ENCODE results near the gene SNX9.

Gene SNX9

GRCh38 chr6:157943964-157944283 lies 120.9 kb downstream of the SNX9 start:
- Histone ChIP-seq H2BK120ac (ENCODE audit: low read depth, low read length) (no peak overlapping the region), H2BK12ac (ENCODE audit: low read length in 2 of 2) (no peak overlapping the region), H4K91ac (ENCODE audit: low read length) (no peak overlapping the region), H3K4ac (ENCODE audit: low read depth in 1 of 2, low read length in 2 of 2) (no peak overlapping the region), H3K27me3 (ENCODE audit: control insufficient read depth in 1 of 2, insufficient read depth in 1 of 2, low read length in 2 of 2) (no peaks in the 10 kb centered on the region), H3K36me3 (ENCODE audit: control insufficient read depth in 1 of 2, insufficient read depth in 2 of 2, low read depth in 1 of 2, low read length in 2 of 2) (peaks cover 61 to 94% of the 10 kb centered on the region in 2 experiments), H3K23ac (ENCODE audit: low read length in 2 of 2) (no peak overlapping the region), H3K9ac (ENCODE audit: low read length) (no peak overlapping the region), H3K9me3 (ENCODE audit: control insufficient read depth, low read length) (peaks cover 30% of the 10 kb centered on the region), H4K8ac (ENCODE audit: low read length) (no peak overlapping the region), H3K4me3 (ENCODE audit: insufficient read depth in 1 of 2, low read depth in 1 of 2, low read length in 2 of 2) (no peak overlapping the region), H3K4me1 (ENCODE audit: control insufficient read depth, insufficient read depth, low read depth, low read length) (peaks cover 7% of the 10 kb centered on the region), H3K4me2 (ENCODE audit: low read length, poor library complexity, severe bottlenecking) (no peak overlapping the region), H2BK15ac (ENCODE audit: low read depth, poor library complexity, severe bottlenecking) (no peak overlapping the region), H3K79me1 (replicated peaks; ENCODE audit: low read length, poor library complexity, severe bottlenecking) (peaks cover 10% of the 10 kb centered on the region), H3K18ac (ENCODE audit: low read depth in 1 of 2, low read length in 2 of 2) (no peak overlapping the region), H3K27ac (ENCODE audit: low read length, poor library complexity, severe bottlenecking) (no peak overlapping the region), H2AK5ac (ENCODE audit: low read length, severe bottlenecking) (no peak overlapping the region), H2AFZ (ENCODE audit: low read depth, low read length) (no peak overlapping the region), H2BK5ac (ENCODE audit: low read depth, low read length, poor library complexity, severe bottlenecking) (no peak overlapping the region), H3K14ac (ENCODE audit: low read length in 2 of 2) (no peak overlapping the region)
- over 99% methylated on average over 13 of the region's 15 CpGs for WGBS
- no peak for DNase-seq

- Histone ChIP-seq H4K8ac (ENCODE audit: low read length) (no peak overlapping the region), H3K4me1 (ENCODE audit: control insufficient read depth, insufficient read depth, low read depth, low read length) (peaks cover 3% of the 10 kb centered on the region), H3K9ac (ENCODE audit: low read length) (no peak overlapping the region), H2BK12ac (ENCODE audit: low read length in 2 of 2) (no peak overlapping the region), H3K79me1 (replicated peaks; ENCODE audit: low read length, poor library complexity, severe bottlenecking) (peaks cover 7% of the 10 kb centered on the region), H3K4ac (ENCODE audit: low read depth in 1 of 2, low read length in 2 of 2) (no peak overlapping the region), H3K4me3 (ENCODE audit: insufficient read depth in 1 of 2, low read depth in 1 of 2, low read length in 2 of 2) (no peak overlapping the region), H3K27me3 (ENCODE audit: control insufficient read depth in 1 of 2, insufficient read depth in 1 of 2, low read length in 2 of 2) (no peaks in the 10 kb centered on the region), H2BK15ac (ENCODE audit: low read depth, poor library complexity, severe bottlenecking) (no peak overlapping the region), H4K91ac (ENCODE audit: low read length) (no peak overlapping the region), H3K9me3 (ENCODE audit: control insufficient read depth, low read length) (peaks cover 30% of the 10 kb centered on the region), H2AK5ac (ENCODE audit: low read length, severe bottlenecking) (no peak overlapping the region), H3K23ac (ENCODE audit: low read length in 2 of 2) (no peak overlapping the region), H3K14ac (ENCODE audit: low read length in 2 of 2) (no peak overlapping the region), H2BK120ac (ENCODE audit: low read depth, low read length) (no peak overlapping the region), H2AFZ (ENCODE audit: low read depth, low read length) (no peak overlapping the region), H3K36me3 (ENCODE audit: control insufficient read depth in 1 of 2, insufficient read depth in 2 of 2, low read depth in 1 of 2, low read length in 2 of 2) (peaks cover 50 to 81% of the 10 kb centered on the region in 2 experiments), H3K27ac (ENCODE audit: low read length, poor library complexity, severe bottlenecking) (no peak overlapping the region), H3K4me2 (ENCODE audit: low read length, poor library complexity, severe bottlenecking) (no peak overlapping the region), H2BK5ac (ENCODE audit: low read depth, low read length, poor library complexity, severe bottlenecking) (no peak overlapping the region), H3K18ac (ENCODE audit: low read depth in 1 of 2, low read length in 2 of 2) (no peak overlapping the region)
- no peak for DNase-seq
- 97% methylated on average over 10 of the region's 14 CpGs for WGBS
Measured at GRCh38 chr6:157944983-157945931, 122.2 kb downstream of the SNX9 start.

- Histone ChIP-seq H3K4ac (ENCODE audit: low read depth in 1 of 2, low read length in 2 of 2) (no peak overlapping the region), H3K14ac (ENCODE audit: low read length in 2 of 2) (no peak overlapping the region), H3K4me3 (ENCODE audit: insufficient read depth in 1 of 2, low read depth in 1 of 2, low read length in 2 of 2) (no peak overlapping the region), H2BK12ac (ENCODE audit: low read length in 2 of 2) (no peak overlapping the region), H3K9ac (ENCODE audit: low read length) (no peak overlapping the region), H2BK120ac (ENCODE audit: low read depth, low read length) (no peak overlapping the region), H2BK15ac (ENCODE audit: low read depth, poor library complexity, severe bottlenecking) (no peak overlapping the region), H3K36me3 (ENCODE audit: control insufficient read depth in 1 of 2, insufficient read depth in 2 of 2, low read depth in 1 of 2, low read length in 2 of 2) (peaks cover 46 to 72% of the 10 kb centered on the region in 2 experiments), H2AFZ (ENCODE audit: low read depth, low read length) (no peak overlapping the region), H3K27me3 (ENCODE audit: control insufficient read depth in 1 of 2, insufficient read depth in 1 of 2, low read length in 2 of 2) (no peaks in the 10 kb centered on the region), H2AK5ac (ENCODE audit: low read length, severe bottlenecking) (no peak overlapping the region), H3K9me3 (ENCODE audit: control insufficient read depth, low read length) (peaks cover 30% of the 10 kb centered on the region), H3K18ac (ENCODE audit: low read depth in 1 of 2, low read length in 2 of 2) (no peak overlapping the region), H4K91ac (ENCODE audit: low read length) (no peak overlapping the region), H3K27ac (ENCODE audit: low read length, poor library complexity, severe bottlenecking) (no peak overlapping the region), H4K8ac (ENCODE audit: low read length) (no peak overlapping the region), H3K79me1 (replicated peaks; ENCODE audit: low read length, poor library complexity, severe bottlenecking) (peaks cover 7% of the 10 kb centered on the region), H3K4me1 (ENCODE audit: control insufficient read depth, insufficient read depth, low read depth, low read length) (peaks cover 1% of the 10 kb centered on the region), H3K23ac (ENCODE audit: low read length in 2 of 2) (no peak overlapping the region), H3K4me2 (ENCODE audit: low read length, poor library complexity, severe bottlenecking) (no peak overlapping the region), H2BK5ac (ENCODE audit: low read depth, low read length, poor library complexity, severe bottlenecking) (no peak overlapping the region)
- 96% methylated on average over 5 of the region's 6 CpGs for WGBS
- DNase-seq, result no peak
Measured at GRCh38 chr6:157946053-157946617, 123.1 kb downstream of the SNX9 start.

- no peak overlapping the region for H3K18ac ChIP-seq (ENCODE audit: low read depth in 1 of 2, low read length in 2 of 2)
- H3K23ac ChIP-seq (ENCODE audit: low read length in 2 of 2), result no peak overlapping the region
- no peak overlapping the region for H3K27ac ChIP-seq (ENCODE audit: low read length, poor library complexity, severe bottlenecking)
- H2BK5ac ChIP-seq (ENCODE audit: low read depth, low read length, poor library complexity, severe bottlenecking), result no peak overlapping the region
- H3K9me3 ChIP-seq (ENCODE audit: control insufficient read depth, low read length), result peaks cover 30% of the 10 kb centered on the region
- no peak overlapping the region for H3K4me2 ChIP-seq (ENCODE audit: low read length, poor library complexity, severe bottlenecking)
- H4K8ac ChIP-seq (ENCODE audit: low read length), result no peak overlapping the region
- DNase-seq, result no peak
- H4K91ac ChIP-seq (ENCODE audit: low read length), result no peak overlapping the region
- WGBS, result 91% methylated on average over 5 of the region's 5 CpGs
- H3K14ac ChIP-seq (ENCODE audit: low read length in 2 of 2), result no peak overlapping the region
- no peaks in the 10 kb centered on the region for H3K27me3 ChIP-seq (ENCODE audit: control insufficient read depth in 1 of 2, insufficient read depth in 1 of 2, low read length in 2 of 2)
- no peak overlapping the region for H2AK5ac ChIP-seq (ENCODE audit: low read length, severe bottlenecking)
- H3K9ac ChIP-seq (ENCODE audit: low read length), result no peak overlapping the region
- H2BK120ac ChIP-seq (ENCODE audit: low read depth, low read length), result no peak overlapping the region
- H2BK12ac ChIP-seq (ENCODE audit: low read length in 2 of 2), result no peak overlapping the region
- H2BK15ac ChIP-seq (ENCODE audit: low read depth, poor library complexity, severe bottlenecking), result no peak overlapping the region
- H3K4ac ChIP-seq (ENCODE audit: low read depth in 1 of 2, low read length in 2 of 2), result no peak overlapping the region
- peaks cover 1% of the 10 kb centered on the region for H3K4me1 ChIP-seq (ENCODE audit: control insufficient read depth, insufficient read depth, low read depth, low read length)
- peaks cover 7% of the 10 kb centered on the region for H3K79me1 ChIP-seq (replicated peaks; ENCODE audit: low read length, poor library complexity, severe bottlenecking)
- H2AFZ ChIP-seq (ENCODE audit: low read depth, low read length), result no peak overlapping the region
- peaks cover 40 to 63% of the 10 kb centered on the region in 2 experiments for H3K36me3 ChIP-seq (ENCODE audit: control insufficient read depth in 1 of 2, insufficient read depth in 2 of 2, low read depth in 1 of 2, low read length in 2 of 2)
- no peak overlapping the region for H3K4me3 ChIP-seq (ENCODE audit: insufficient read depth in 1 of 2, low read depth in 1 of 2, low read length in 2 of 2)
Measured at GRCh38 chr6:157946865-157947532, 124.0 kb downstream of the SNX9 start.
